GM18870 (cell line): ENCODE measurements around the gene NEDD4L.

ENCODE experiments used
- ATAC-seq: cut with Tn5 transposase; IDR thresholded peaks from one replicate; pipeline ENCODE4 v1.9.1; 2021; ENCODE audit warnings: moderate library complexity; ENCODE audit not compliant: unreplicated experiment

The NEDD4L gene

GRCh38 chr18:58391932-58392323 is 347.9 kb downstream of the NEDD4L start:
- no peak for ATAC-seq

DNA sequence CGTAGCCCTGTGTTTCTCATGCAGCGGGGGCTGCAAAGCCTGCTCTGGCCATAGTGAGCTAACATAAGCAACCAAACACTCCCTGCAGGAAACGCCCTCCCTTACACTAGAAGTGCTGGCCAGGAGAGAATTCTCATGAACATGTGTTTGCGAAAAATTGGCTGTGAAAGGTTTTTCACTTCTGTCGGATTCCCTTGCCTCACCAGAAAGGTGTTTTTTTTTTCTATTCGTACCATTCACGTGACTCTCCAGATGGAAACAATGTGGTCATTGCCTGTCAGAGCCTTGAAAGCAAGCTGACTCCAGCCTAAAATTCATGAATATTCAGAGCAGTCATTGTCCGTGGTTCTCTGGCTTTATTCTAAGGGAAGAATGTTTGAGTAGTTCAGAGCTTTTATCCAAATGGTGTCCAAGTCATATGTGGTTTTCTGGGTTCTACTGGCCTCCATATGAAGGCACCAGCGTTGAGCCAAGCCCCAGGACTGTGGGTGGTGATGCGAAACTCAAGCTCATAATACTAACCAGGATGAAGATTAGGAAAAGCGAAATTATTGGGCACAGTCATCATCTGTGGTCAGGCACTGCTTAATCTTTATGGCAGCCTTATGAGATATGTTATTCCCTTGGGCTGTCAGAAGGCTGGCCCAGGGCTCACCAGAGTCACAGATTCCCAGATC is 348.4 kb downstream of the NEDD4L start:
- ATAC-seq: no peak

GRCh38 chr18:58393295-58393694 is 349.3 kb downstream of the NEDD4L start:
- no peak for ATAC-seq

DNA sequence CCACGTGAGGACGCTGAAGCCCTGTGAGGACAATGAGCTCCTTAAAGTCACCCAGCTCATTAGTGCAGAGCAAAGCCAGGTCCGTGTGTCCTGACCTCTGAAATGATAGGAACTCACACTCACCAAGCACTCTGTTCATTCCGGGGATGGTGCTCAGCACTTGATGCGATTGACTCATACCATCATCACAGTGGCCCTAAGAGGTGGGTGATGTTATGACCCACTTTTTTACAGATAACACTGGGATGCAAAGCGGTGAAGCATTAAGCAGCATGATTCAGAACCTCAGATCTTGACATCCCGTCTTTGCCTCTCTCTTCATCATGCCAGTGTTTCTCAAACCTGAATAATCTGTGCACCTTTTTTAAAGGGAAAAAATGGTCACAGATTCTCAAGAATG is 350.0 kb downstream of the NEDD4L start:
- no peak for ATAC-seq

GRCh38 chr18:58394602-58395425 is 350.8 kb downstream of the NEDD4L start:
- no peak for ATAC-seq

DNA sequence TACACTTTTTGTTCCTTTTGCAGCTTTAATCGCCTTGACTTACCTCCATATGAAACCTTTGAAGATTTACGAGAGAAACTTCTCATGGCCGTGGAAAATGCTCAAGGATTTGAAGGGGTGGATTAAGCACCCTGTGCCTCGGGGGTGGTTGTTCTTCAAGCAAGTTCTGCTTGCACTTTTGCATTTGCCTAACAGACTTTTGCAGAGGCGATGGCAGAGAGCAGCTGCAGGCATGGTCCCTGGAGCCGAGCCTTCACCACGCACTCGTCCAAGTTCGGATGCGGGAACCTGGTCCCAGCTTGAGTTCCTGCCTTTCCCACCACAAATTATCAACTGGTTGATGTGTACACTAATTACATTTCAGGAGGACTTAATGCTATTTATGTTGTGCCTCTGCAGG is 352.1 kb downstream of the NEDD4L start:
- ATAC-seq: no peak

- no peak for ATAC-seq
Measured at GRCh38 chr18:58396966-58397365, 352.9 kb downstream of the NEDD4L start.

GRCh38 chr18:58397385-58398132 is 353.5 kb downstream of the NEDD4L start:
- ATAC-seq: no peak

DNA sequence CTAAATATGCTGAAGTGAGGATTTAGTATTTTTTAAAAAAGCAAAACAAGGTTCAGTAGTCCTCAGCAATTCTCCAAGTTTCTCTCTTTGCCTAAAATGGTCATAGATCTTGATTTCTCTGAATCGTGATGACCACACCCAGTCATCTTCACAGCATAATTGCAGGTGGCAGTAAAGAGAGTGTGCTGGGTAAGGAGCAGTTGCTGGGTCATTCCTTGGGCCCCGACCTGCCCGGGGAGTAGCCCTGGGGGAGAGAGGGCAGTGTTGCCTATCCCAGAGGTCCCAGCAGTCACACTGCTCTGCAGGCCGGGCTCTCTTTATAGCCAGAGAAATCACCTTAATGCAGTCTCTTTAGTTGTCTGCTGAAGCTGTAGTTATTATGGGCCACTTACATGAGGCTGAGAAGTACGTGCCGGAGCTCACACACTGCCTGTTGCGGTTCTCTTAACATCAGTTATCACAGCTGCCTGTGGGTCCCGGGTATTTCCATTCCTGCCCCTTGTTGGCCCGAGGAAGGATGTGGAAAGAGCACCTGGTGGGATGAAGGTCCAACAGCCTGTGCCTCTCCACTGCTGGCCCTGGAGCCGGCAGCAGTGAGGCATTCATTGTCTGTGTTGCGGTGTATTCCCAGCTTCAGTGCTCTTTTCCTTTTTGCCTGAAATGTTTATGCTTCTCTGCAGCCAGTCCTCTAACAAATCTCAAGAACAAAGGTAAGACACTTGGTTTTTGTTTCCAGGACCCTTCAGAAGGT is 354.8 kb downstream of the NEDD4L start:
- no peak for ATAC-seq

- no peak for ATAC-seq
Measured at GRCh38 chr18:58400331-58400870, 356.4 kb downstream of the NEDD4L start.

DNA sequence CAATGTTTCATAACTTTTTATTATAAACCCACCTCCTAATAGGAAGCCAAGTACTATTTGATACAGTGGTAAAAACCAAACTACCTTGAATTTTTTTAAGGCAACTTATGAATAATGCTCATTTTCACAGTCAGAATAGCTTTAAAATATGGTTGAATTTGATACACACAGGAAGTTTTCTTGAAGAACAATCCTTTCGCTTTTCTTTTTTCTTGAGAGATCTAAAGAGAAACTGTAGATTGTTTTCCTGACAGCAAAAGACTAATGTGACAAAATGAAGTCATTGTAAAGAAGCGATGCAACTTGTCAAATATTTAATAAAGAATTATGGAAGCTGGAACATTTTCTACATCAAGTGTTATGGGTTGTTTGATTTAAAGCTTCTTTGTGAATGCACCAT is 357.2 kb downstream of the NEDD4L start:
- no peak for ATAC-seq

GRCh38 chr18:58402247-58402646 is 358.2 kb downstream of the NEDD4L start:
- ATAC-seq: no peak

DNA sequence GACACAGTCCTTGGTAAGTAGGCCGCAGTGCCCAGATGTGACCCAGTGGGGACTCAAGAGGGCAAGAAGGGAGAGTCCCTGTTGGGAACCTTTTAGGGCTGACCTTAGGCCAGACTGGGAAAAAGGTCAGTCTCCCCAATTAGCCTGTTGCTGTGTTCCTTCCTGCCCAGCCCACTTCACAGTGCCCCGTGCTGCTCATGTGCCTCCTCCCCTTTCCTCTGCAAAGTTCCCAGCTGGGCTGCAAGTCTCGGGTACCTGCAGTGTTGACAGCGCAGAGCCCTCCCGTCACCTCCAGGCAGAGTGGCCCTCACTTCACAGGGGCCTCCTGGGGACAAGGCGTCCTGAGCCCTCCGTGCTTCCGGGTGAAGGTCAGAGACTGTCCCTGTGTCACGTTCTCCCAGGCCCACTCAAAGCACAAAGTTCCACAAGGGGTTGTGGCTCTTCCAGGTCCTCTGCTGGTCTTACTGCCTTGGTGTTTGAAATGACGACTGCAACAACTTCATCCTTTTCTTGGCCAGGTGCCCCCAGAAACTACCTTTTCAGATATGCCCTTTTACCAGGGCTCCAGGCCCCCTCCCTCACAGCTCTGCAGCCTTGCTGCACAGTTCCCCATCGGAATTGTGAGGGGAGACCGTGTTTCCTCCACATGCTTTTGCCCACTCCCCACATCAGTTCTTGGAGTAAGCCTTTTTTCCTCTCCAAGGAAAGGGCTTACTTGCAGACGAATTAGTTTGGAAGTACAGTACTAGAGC is 359.1 kb downstream of the NEDD4L start:
- ATAC-seq: no peak

DNA sequence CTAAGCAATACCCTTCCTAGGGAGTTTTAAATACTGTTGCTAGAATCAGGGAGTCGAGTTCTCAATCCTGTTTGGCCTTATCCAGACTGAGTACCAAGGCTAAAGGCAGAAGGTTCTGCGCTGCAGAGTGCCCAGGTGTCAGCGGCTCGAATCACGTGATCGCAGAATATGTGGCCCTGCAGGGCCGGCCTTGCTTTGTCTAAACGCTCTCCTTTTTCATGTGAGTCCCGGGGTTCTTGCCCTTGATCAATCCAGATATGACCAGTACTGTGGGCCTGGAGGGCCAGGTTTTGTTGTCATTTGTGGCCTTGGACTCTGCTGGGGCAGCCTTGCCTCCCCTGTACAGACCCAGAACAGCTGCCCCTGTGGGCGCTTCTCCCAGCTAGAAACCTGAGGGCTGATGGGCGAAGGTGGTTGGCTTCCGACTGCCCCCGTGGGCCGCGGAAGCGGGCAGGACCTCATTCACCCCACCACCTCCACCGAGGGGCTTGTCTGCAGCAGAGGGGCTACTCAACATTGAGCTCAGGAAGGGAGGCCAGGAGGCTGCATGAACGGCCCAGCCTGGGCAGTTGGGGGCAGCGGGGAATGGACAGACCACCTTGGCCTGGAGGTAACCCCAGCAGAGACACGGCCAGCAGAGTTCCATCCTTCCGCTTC is 359.9 kb downstream of the NEDD4L start:
- ATAC-seq: no peak

DNA sequence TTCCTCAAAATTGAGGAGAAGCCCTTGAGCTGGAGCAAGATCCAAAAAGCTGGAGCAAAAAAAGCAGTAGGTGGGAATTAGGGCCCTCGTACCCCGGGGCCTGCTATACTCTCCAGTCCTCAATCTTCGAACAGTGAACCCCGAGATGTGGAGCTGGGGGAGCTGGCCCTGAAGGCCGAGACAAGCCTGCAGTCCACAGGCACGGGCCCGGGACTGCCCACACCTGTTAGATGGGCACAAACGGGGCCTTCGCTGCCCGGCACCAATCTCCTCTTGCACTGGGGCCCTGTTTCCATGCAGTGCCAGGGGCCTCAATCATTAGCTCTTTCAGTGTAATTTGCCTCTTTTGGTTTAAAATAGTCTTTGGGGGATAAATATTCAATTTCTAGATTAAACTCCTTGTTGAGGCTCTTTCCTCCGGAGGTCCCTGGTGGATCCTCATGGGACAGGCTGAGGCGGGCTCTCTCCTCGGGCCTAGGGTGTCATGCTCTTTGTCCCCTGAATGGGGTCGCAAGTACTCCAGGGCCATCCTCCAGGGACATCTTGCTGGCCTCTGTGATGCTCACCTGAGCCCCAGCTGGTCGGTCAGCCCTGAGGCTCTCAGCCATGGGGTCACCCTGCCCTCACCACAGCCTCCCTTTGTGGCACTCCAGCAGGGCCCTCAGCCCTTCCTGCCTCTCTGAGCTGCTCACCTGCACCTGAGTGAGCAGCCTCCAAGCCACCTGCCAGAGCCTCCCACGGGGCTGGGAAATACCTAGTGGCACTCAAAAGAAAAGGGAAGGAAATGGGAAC is 361.3 kb downstream of the NEDD4L start:
- no peak for ATAC-seq

DNA sequence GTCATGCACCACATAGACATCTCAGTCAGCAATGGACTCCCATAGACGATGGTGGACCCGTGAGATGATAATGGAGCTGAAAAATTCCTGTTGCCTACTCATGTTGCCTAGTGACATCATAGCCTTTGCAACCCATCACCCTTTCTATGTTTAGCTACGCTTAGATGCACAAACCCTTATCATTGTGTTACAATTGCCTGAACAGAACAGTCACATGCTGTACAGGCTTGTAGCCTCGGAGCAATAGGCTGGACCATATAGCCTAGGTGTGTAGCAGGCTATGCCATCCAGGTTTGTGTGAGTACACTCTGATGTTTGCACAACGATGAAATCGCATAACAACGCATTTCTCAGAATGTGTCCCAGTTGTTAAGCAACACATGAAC is 363.2 kb downstream of the NEDD4L start:
- no peak for ATAC-seq

- ATAC-seq: no peak
Measured at GRCh38 chr18:58407649-58408407, 363.8 kb downstream of the NEDD4L start.

DNA sequence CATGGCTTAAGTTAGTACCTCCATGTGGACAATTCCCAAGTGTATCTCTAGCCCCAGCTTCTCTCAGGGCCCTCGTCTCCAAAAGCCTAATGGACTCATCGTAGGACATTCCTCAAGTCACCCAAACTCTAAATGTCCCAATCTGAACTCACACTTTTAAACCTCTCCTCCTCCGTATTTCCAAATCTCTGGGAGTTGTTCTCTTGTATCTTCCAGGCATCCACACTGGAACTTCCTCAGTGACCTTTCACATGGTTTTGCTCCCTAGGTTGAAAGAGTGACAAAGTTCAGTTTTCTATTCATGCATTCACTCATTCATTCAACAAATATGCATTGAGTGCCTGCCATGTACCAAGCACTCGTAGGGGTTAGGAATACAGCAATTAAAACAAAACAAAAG is 364.6 kb downstream of the NEDD4L start:
- ATAC-seq: no peak
